GM12892 (cell line): ENCODE measurements around the gene SNX32.

Source experiments
- POLR2A ChIP-seq: IDR thresholded peaks from 2 replicates; pipeline ENCODE4 v1.6.1; 2011; ENCODE audit warnings: low read depth, low read length, control low read depth
- POLR2AphosphoS5 ChIP-seq: IDR thresholded peaks from 2 replicates; pipeline ENCODE4 v1.6.1; 2011; ENCODE audit warnings: low read depth, low read length, control low read depth

DNA sequence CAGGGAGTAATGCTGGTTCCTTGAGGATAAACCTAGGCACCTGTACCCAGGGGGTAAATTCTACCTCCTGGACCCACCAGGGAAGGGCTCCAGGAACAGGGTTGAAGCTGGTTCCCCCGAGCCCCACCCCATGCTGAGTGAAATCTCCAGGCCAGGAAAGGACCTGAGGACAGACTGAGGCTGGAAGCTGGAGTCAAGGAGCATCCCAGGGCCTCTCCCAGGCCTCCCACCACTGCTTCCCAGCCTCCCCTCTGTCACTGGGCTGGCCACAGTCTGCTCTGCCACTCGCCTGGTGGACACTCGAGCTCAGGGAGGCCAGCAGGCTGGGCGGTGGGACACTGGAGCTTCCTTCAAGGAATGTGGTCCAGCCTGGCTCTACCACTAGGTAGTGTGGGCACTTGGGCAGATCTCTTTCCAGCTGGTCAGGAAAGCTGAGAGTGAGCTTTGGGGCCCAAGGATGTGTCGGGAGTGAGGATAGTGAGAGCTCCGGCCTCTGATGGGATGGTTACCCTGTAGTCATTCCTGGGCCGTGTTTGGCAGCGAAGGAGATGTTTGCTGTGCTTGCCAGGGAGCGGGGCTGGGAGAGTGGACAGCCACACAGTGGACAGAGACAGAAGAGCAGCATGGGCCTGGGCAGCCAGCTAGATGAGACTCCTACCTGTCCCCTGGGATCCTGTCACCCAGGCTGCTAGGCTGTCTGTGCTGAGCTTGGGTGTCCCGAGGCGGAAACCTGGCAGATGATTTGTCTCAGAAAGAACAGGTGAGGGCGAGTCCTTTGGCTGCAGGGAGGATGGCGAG, 43.5 kb upstream of the SNX32 start:
- TF ChIP-seq POLR2AphosphoS5 (no peak), POLR2A (no peak)
